GM23338 (cell line): Measurements from ENCODE around the gene RAP1A. TPM values are rescaled to one million over a fixed set of nuclear protein-coding genes. Genes with fewer than 3 reads are reported as not detected.

Source experiments
- ATAC-seq: fragments of 200-7000 bp; cut with Tn5 transposase; 3 replicates; pipeline ENCODE4 v1.9.1; 2020
- DNase-seq: peaks from one replicate; pipeline ENCODE4 v3.0.0-alpha.2; 2015; ENCODE audit warnings: low spot score
- H2AFZ ChIP-seq: fragments of 200-600 bp; sonication (generic); 2 replicates; pipeline ENCODE4 v1.8.0; 2016; ENCODE audit warnings: antibody characterized with exemption, mild to moderate bottlenecking, moderate library complexity
- H3F3A ChIP-seq: fragments of 200-600 bp; sonication (generic); replicated peaks from 2 replicates; pipeline ENCODE4 v1.8.0; 2017; ENCODE audit warnings: antibody characterized with exemption, mixed run types, low read depth
- H3K27ac ChIP-seq: fragments of 200-600 bp; sonication (generic); 2 replicates; pipeline ENCODE4 v1.6.1; 2016; ENCODE audit warnings: low read depth
- H3K27me3 ChIP-seq: fragments of 200-600 bp; sonication (generic); 2 replicates; pipeline ENCODE4 v1.8.0; 2016; ENCODE audit warnings: mild to moderate bottlenecking, mixed run types, moderate library complexity; ENCODE audit not compliant: insufficient read depth
- H3K36me3 ChIP-seq: fragments of 200-600 bp; sonication (generic); 2 replicates; pipeline ENCODE4 v1.8.0; 2016; ENCODE audit warnings: mild to moderate bottlenecking; ENCODE audit not compliant: insufficient read depth
- H3K4me1 ChIP-seq: fragments of 200-600 bp; sonication (generic); 2 replicates; pipeline ENCODE4 v1.8.0; 2016; ENCODE audit warnings: mild to moderate bottlenecking, moderate library complexity; ENCODE audit not compliant: insufficient read depth
- H3K4me2 ChIP-seq: fragments of 200-600 bp; sonication (generic); 2 replicates; pipeline ENCODE4 v1.7.1; 2017; ENCODE audit warnings: mixed run types
- H3K4me3 ChIP-seq: fragments of 200-600 bp; sonication (generic); 2 replicates; pipeline ENCODE4 v1.6.1; 2016; ENCODE audit warnings: mixed run types
- H3K79me2 ChIP-seq: fragments of 200-600 bp; sonication (generic); replicated peaks from 2 replicates; pipeline ENCODE4 v1.8.0; 2017; ENCODE audit warnings: mild to moderate bottlenecking; ENCODE audit not compliant: insufficient read depth
- H3K9me2 ChIP-seq: fragments of 200-600 bp; sonication (generic); 2 replicates; pipeline ENCODE4 v1.8.0; 2017; ENCODE audit not compliant: insufficient read depth
- H4K20me1 ChIP-seq: fragments of 200-600 bp; sonication (generic); replicated peaks from 2 replicates; pipeline ENCODE4 v1.8.0; 2017; ENCODE audit warnings: mild to moderate bottlenecking; ENCODE audit not compliant: insufficient read depth
- H3K27ac Mint-ChIP-seq: 2 replicates; pipeline ENCODE4 v1.8.0; 2020; ENCODE audit warnings: inconsistent platforms, mild to moderate bottlenecking, moderate library complexity, mixed read lengths
- H3K27me3 Mint-ChIP-seq: 3 replicates; pipeline ENCODE4 v1.8.0; 2022; ENCODE audit warnings: low read depth, mild to moderate bottlenecking, moderate library complexity, mixed read lengths, inconsistent platforms; ENCODE audit not compliant: insufficient read depth, poor library complexity
- H3K36me3 Mint-ChIP-seq: 3 replicates; pipeline ENCODE4 v1.8.0; 2021; ENCODE audit warnings: low read depth, mild to moderate bottlenecking, inconsistent platforms, moderate library complexity, mixed read lengths
- H3K4me1 Mint-ChIP-seq: 3 replicates; pipeline ENCODE4 v1.8.0; 2020; ENCODE audit warnings: mild to moderate bottlenecking, inconsistent platforms, mixed read lengths
- H3K4me3 Mint-ChIP-seq: 3 replicates; pipeline ENCODE4 v1.8.0; 2021; ENCODE audit warnings: moderate library complexity, mild to moderate bottlenecking, inconsistent platforms, mixed read lengths
- H3K9me3 Mint-ChIP-seq: 3 replicates; pipeline ENCODE4 v1.8.0; 2020; ENCODE audit warnings: moderate library complexity, mild to moderate bottlenecking, inconsistent platforms, mixed read lengths
- CREB1 ChIP-seq: fragments of 250-450 bp; sonication (Bioruptor Pico); IDR thresholded peaks from 2 replicates; pipeline ENCODE4 v1.5.0; 2020; ENCODE audit warnings: low read depth, mild to moderate bottlenecking, moderate library complexity
- CTCF ChIP-seq, 2 experiments: fragments of 200-600 bp in 1 of 2; sonication (generic) in 1 of 2; conservative IDR thresholded peaks; 2 replicates each; pipeline versions ENCODE4 v1.5.1 to v1.6.1; 2016 to 2017; ENCODE audit warnings: antibody characterized with exemption in 2 of 2, low read depth in 2 of 2, mild to moderate bottlenecking in 2 of 2, moderate library complexity in 1 of 2
- ETS1 ChIP-seq: IDR thresholded peaks from 2 replicates; pipeline ENCODE4 v1.6.1; 2016; ENCODE audit warnings: antibody characterized with exemption
- EZH2 ChIP-seq: fragments of 200-600 bp; sonication (generic); IDR thresholded peaks from one replicate; pipeline ENCODE4 v1.8.0; 2017; ENCODE audit warnings: antibody characterized with exemption, mild to moderate bottlenecking, low read depth; ENCODE audit not compliant: unreplicated experiment
- EZH2phosphoT487 ChIP-seq: fragments of 200-600 bp; sonication (generic); IDR thresholded peaks from one replicate; pipeline ENCODE4 v1.8.1; 2018; ENCODE audit warnings: antibody characterized with exemption; ENCODE audit not compliant: unreplicated experiment
- JUNB ChIP-seq: IDR thresholded peaks from one replicate; pipeline ENCODE4 v1.6.1; 2016; ENCODE audit warnings: antibody characterized with exemption; ENCODE audit not compliant: unreplicated experiment
- NANOG ChIP-seq: IDR thresholded peaks from 2 replicates; pipeline ENCODE4 v1.6.1; 2016; ENCODE audit warnings: antibody characterized with exemption, borderline replicate concordance
- POLR2AphosphoS5 ChIP-seq: IDR thresholded peaks from 2 replicates; pipeline ENCODE4 v1.6.1; 2016; ENCODE audit warnings: antibody characterized with exemption, low read depth
- STAT1 ChIP-seq: IDR thresholded peaks from one replicate; pipeline ENCODE4 v1.6.1; 2016; ENCODE audit warnings: antibody characterized with exemption; ENCODE audit not compliant: unreplicated experiment
- ZNF114 ChIP-seq: fragments of 250-450 bp; sonication (Bioruptor Pico); IDR thresholded peaks from 2 replicates; pipeline ENCODE4 v1.5.0; 2020; ENCODE audit warnings: mild to moderate bottlenecking, moderate library complexity
- ZNF331 ChIP-seq: fragments of 250-450 bp; sonication (Bioruptor Pico); IDR thresholded peaks from 2 replicates; pipeline ENCODE4 v1.5.0; 2020; ENCODE audit warnings: low read depth, mild to moderate bottlenecking, moderate library complexity
- ZNF462 ChIP-seq: fragments of 250-450 bp; sonication (Bioruptor Pico); IDR thresholded peaks from 2 replicates; pipeline ENCODE4 v1.5.0; 2020; ENCODE audit warnings: mild to moderate bottlenecking, moderate library complexity
- polyA plus RNA-seq: library from polyadenylated mRNA; unstranded; fragments of >200 nt; fragmentation: Nextera tagmentation; extraction: Ambion mirVana; gene quantifications from 2 replicates; pipeline ENCODE4 v1.2.1, GENCODE V29; 2016
- total RNA-seq: library from RNA; depleted of rRNA; stranded (reverse); fragments of >200 nt; shearing (Covaris generic); gene quantifications from 2 replicates; pipeline ENCODE4 v1.2.3, GENCODE V29; 2014
- TF ChIP-seq, protein P1 (sequence below): IDR thresholded peaks from one replicate; pipeline ENCODE4 v1.6.1; 2018; ENCODE audit warnings: antibody characterized with exemption; ENCODE audit not compliant: unreplicated experiment

Gene RAP1A
- total and polyA plus RNA-seq, 2 experiments from 2014 or later, result 16.2 to 23.0 TPM

DNA sequence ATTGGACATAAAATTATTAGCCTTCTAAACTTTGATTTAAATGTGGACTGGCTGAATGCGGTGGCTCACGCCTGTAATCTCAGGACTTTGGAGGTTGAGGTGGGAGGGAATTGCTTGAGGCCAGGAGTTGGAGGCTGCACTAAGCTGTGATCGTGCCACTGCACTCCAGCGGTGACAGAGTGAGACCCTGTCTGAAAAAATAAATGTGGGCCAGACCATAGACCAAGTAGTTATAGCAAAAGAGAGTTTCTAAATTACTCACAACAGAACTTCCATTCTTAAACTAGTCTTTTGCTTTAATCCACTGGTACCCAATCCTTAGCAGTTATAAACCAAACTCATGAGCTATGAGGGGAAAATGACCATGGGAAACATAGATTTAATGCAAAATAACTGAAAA is 35.2 kb downstream of the RAP1A start:
- peaks cover 19% of the 10 kb centered on the region for H3K4me1 Mint-ChIP-seq
- H3K79me2 ChIP-seq, result peaks cover 71% of the 10 kb centered on the region
- H3K27ac Mint-ChIP-seq, result no peak overlapping the region
- TF ChIP-seq CTCF (conservative IDR thresholded peaks at IDR 0.05; ENCODE audit: low read depth in 2 of 2), result no peak
- TF ChIP-seq, protein P1, sequence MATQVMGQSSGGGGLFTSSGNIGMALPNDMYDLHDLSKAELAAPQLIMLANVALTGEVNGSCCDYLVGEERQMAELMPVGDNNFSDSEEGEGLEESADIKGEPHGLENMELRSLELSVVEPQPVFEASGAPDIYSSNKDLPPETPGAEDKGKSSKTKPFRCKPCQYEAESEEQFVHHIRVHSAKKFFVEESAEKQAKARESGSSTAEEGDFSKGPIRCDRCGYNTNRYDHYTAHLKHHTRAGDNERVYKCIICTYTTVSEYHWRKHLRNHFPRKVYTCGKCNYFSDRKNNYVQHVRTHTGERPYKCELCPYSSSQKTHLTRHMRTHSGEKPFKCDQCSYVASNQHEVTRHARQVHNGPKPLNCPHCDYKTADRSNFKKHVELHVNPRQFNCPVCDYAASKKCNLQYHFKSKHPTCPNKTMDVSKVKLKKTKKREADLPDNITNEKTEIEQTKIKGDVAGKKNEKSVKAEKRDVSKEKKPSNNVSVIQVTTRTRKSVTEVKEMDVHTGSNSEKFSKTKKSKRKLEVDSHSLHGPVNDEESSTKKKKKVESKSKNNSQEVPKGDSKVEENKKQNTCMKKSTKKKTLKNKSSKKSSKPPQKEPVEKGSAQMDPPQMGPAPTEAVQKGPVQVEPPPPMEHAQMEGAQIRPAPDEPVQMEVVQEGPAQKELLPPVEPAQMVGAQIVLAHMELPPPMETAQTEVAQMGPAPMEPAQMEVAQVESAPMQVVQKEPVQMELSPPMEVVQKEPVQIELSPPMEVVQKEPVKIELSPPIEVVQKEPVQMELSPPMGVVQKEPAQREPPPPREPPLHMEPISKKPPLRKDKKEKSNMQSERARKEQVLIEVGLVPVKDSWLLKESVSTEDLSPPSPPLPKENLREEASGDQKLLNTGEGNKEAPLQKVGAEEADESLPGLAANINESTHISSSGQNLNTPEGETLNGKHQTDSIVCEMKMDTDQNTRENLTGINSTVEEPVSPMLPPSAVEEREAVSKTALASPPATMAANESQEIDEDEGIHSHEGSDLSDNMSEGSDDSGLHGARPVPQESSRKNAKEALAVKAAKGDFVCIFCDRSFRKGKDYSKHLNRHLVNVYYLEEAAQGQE, result no peak
- no peak for TF ChIP-seq POLR2AphosphoS5
- no peak for TF ChIP-seq JUNB
- TF ChIP-seq EZH2, result no peak
- no peak for TF ChIP-seq ZNF462 (CRISPR knock-in tag)
- no peak for TF ChIP-seq ZNF114 (CRISPR knock-in tag)
- TF ChIP-seq ETS1, result no peak
- TF ChIP-seq ZNF331 (CRISPR knock-in tag), result no peak
- TF ChIP-seq EZH2phosphoT487, result no peak
- TF ChIP-seq CREB1 (CRISPR knock-in tag), result no peak
- TF ChIP-seq STAT1, result no peak
- no peak for TF ChIP-seq NANOG
- DNase-seq, result no peak
- no peak overlapping the region for H3K4me3 Mint-ChIP-seq
- H3K9me3 Mint-ChIP-seq, result no peaks in the 10 kb centered on the region
- H3F3A ChIP-seq, result no peaks in the 10 kb centered on the region
- H3K27me3 ChIP-seq, result no peaks in the 10 kb centered on the region
- H3K36me3 Mint-ChIP-seq, result no peaks in the 10 kb centered on the region
- H4K20me1 ChIP-seq, result peaks cover 12% of the 10 kb centered on the region
- no peak for ATAC-seq
- no peaks in the 10 kb centered on the region for H3K36me3 ChIP-seq
- no peak overlapping the region for H2AFZ ChIP-seq
- H3K4me1 ChIP-seq, result peaks cover 28% of the 10 kb centered on the region
- H3K9me2 ChIP-seq, result no peaks in the 10 kb centered on the region
- H3K4me2 ChIP-seq, result no peak overlapping the region
- H3K4me3 ChIP-seq, result no peak overlapping the region
- peaks cover 3% of the 10 kb centered on the region for H3K27me3 Mint-ChIP-seq
- no peak overlapping the region for H3K27ac ChIP-seq
